Mammary epithelial cell (primary cell): ENCODE data around the gene C1QTNF12.

Experiments
- EZH2 ChIP-seq: IDR thresholded peaks from 2 replicates; pipeline ENCODE4 v1.6.1; 2012; ENCODE audit warnings: low read length, inconsistent platforms, borderline replicate concordance
- TF ChIP-seq, protein P1 (sequence below), 2 donors: IDR thresholded peaks in 1 of 2; conservative IDR thresholded peaks in 1 of 2; 2 replicates each; pipeline ENCODE4 v1.5.1; 2011 to 2012; ENCODE audit warnings: inconsistent platforms in 2 of 2, low read length in 2 of 2, mild to moderate bottlenecking in 2 of 2, control low read depth in 1 of 2, low read depth in 1 of 2; ENCODE audit not compliant: insufficient read depth in 1 of 2; ENCODE audit errors: extremely low read depth in 1 of 2

DNA sequence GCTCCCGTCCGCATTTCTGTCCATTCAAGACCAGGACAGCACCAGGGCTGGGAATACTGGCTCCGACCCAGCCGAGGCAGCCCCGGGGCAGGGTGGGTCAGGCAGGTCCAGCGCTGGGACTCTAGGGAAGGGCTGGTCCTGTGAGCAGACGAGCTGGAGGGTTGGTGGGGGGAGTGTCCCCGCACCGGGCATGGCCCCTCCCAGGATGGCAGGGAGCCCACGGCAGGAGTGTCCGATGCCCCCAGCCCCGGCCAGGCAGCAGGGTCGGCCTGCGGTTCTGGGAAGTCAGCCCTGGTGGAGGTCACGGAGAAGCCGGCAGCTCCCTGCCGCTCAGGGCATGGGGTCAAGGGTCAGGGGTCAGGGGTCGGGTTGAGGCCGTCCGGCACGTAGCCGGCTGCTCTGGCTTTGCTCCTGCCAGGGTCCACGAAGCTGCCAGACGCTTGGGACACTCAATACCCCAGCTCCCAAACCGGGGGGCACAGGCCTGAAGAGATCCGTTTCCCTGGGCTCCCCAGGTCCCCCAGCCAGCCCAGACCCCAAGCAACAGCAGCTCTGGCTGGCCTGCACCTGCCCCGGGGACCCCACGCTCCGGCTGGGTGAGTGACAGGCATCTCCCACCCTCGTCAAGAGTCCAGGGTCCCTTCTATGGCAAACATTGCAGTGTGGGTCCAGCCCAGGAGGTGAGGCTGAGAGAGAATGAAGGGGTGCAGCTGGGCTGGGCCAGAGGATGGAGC is 6.7 kb downstream of the C1QTNF12 start:
- TF ChIP-seq, protein P1, sequence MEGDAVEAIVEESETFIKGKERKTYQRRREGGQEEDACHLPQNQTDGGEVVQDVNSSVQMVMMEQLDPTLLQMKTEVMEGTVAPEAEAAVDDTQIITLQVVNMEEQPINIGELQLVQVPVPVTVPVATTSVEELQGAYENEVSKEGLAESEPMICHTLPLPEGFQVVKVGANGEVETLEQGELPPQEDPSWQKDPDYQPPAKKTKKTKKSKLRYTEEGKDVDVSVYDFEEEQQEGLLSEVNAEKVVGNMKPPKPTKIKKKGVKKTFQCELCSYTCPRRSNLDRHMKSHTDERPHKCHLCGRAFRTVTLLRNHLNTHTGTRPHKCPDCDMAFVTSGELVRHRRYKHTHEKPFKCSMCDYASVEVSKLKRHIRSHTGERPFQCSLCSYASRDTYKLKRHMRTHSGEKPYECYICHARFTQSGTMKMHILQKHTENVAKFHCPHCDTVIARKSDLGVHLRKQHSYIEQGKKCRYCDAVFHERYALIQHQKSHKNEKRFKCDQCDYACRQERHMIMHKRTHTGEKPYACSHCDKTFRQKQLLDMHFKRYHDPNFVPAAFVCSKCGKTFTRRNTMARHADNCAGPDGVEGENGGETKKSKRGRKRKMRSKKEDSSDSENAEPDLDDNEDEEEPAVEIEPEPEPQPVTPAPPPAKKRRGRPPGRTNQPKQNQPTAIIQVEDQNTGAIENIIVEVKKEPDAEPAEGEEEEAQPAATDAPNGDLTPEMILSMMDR (conservative IDR thresholded peaks at IDR 0.05 in 1 of 2, IDR thresholded peaks at IDR 0.05 in 1 of 2; ENCODE audit: extremely low read depth in 1 of 2, insufficient read depth in 1 of 2, low read depth in 1 of 2, low read length in 2 of 2) = no peak
- TF ChIP-seq EZH2 = no peak
